GM19099 (cell line): Measurements from ENCODE around the gene SLC6A20.

Experiments used
- POLR2A ChIP-seq: IDR thresholded peaks from 3 replicates; pipeline ENCODE4 v1.6.1; 2011; ENCODE audit warnings: low read depth; ENCODE audit not compliant: insufficient read length; ENCODE audit errors: extremely low read depth

The SLC6A20 gene

GRCh38 chr3:45795882-45796765 lies at the start of gene SLC6A20:
Gene SLC6A20, minus strand, starts transcription at chr3:45796536. Its CDS starts 117 bp downstream, at chr3:45796419.
- no peak for TF ChIP-seq POLR2A

- no peak for TF ChIP-seq POLR2A
Observed at GRCh38 chr3:45844616-45845015, 48.3 kb upstream of the SLC6A20 start.

GRCh38 chr3:45842851-45843625 lies 46.7 kb upstream of the SLC6A20 start:
- TF ChIP-seq POLR2A: no peak

GRCh38 chr3:45841757-45842491 lies 45.6 kb upstream of the SLC6A20 start, which contains the start of gene LZTFL1:
Gene LZTFL1, minus strand, starts transcription at chr3:45842119. Its CDS starts 128 bp downstream, at chr3:45841991.
- TF ChIP-seq POLR2A: peak; percentile 28

- TF ChIP-seq POLR2A: no peak
Observed at GRCh38 chr3:45841420-45841756, 45.1 kb upstream of the SLC6A20 start.

GRCh38 chr3:45838466-45838865 lies 42.1 kb upstream of the SLC6A20 start:
- no peak for TF ChIP-seq POLR2A

GRCh38 chr3:45832699-45833098 lies 36.4 kb upstream of the SLC6A20 start:
- TF ChIP-seq POLR2A: no peak

- TF ChIP-seq POLR2A: no peak
Observed at GRCh38 chr3:45830121-45830520, 33.8 kb upstream of the SLC6A20 start.

- TF ChIP-seq POLR2A: no peak
Observed at GRCh38 chr3:45826908-45827307, 30.6 kb upstream of the SLC6A20 start.

- TF ChIP-seq POLR2A: no peak
Observed at GRCh38 chr3:45826321-45826720, 30.0 kb upstream of the SLC6A20 start.

- TF ChIP-seq POLR2A: no peak
Observed at GRCh38 chr3:45821127-45821526, 24.8 kb upstream of the SLC6A20 start.

GRCh38 chr3:45819543-45819942 lies 23.2 kb upstream of the SLC6A20 start:
- no peak for TF ChIP-seq POLR2A

GRCh38 chr3:45817831-45818522 lies 21.6 kb upstream of the SLC6A20 start:
- no peak for TF ChIP-seq POLR2A

GRCh38 chr3:45816544-45816943 lies 20.2 kb upstream of the SLC6A20 start:
- TF ChIP-seq POLR2A: no peak

GRCh38 chr3:45814322-45814721 lies 18.0 kb upstream of the SLC6A20 start:
- no peak for TF ChIP-seq POLR2A
